HG03066 (cell line): ENCODE results near the gene ARHGAP24.
"Not testable (repeated sequence)": the region's sequence is repeated elsewhere in the genome, so short reads cannot be mapped to it uniquely, and the experiment has no call there.

Source experiments
- ATAC-seq: cut with Tn5 transposase; IDR thresholded peaks from one replicate; pipeline ENCODE4 v1.9.1; 2021; ENCODE audit warnings: low read depth; ENCODE audit not compliant: unreplicated experiment

The ARHGAP24 gene

GRCh38 chr4:85937507-85937906 is 462.6 kb downstream of the ARHGAP24 start:
- ATAC-seq = no peak

- ATAC-seq = no peak
Measured at GRCh38 chr4:85938062-85938461, 463.1 kb downstream of the ARHGAP24 start.

GRCh38 chr4:85938902-85939301 is 464.0 kb downstream of the ARHGAP24 start:
- no peak for ATAC-seq

GRCh38 chr4:85939595-85939994 is 464.6 kb downstream of the ARHGAP24 start:
- ATAC-seq = no peak

GRCh38 chr4:85940151-85940550 is 465.2 kb downstream of the ARHGAP24 start:
- ATAC-seq = no peak

GRCh38 chr4:85942107-85942506 is 467.2 kb downstream of the ARHGAP24 start:
- no peak for ATAC-seq

- no peak for ATAC-seq
Measured at GRCh38 chr4:85946821-85947220, 471.9 kb downstream of the ARHGAP24 start.

- ATAC-seq = no peak
Measured at GRCh38 chr4:85951099-85951498, 476.1 kb downstream of the ARHGAP24 start.

- ATAC-seq = no peak
Measured at GRCh38 chr4:85952528-85952927, 477.6 kb downstream of the ARHGAP24 start.

GRCh38 chr4:85952972-85953650 is 478.2 kb downstream of the ARHGAP24 start:
- no peak for ATAC-seq

GRCh38 chr4:85953651-85954018 is 478.7 kb downstream of the ARHGAP24 start:
- ATAC-seq = no peak

- no peak for ATAC-seq
Measured at GRCh38 chr4:85955620-85956292, 480.8 kb downstream of the ARHGAP24 start.

GRCh38 chr4:85956293-85956945 is 481.5 kb downstream of the ARHGAP24 start:
- no peak for ATAC-seq

- no peak for ATAC-seq
Measured at GRCh38 chr4:85961887-85962286, 486.9 kb downstream of the ARHGAP24 start.

- no peak for ATAC-seq
Measured at GRCh38 chr4:85963231-85963630, 488.3 kb downstream of the ARHGAP24 start.

GRCh38 chr4:85964298-85964697 is 489.3 kb downstream of the ARHGAP24 start:
- ATAC-seq = no peak

GRCh38 chr4:85965017-85965416 is 490.1 kb downstream of the ARHGAP24 start:
- not testable (repeated sequence) for ATAC-seq

- ATAC-seq = no peak
Measured at GRCh38 chr4:85965529-85965928, 490.6 kb downstream of the ARHGAP24 start.

- ATAC-seq = no peak
Measured at GRCh38 chr4:85966373-85966772, 491.4 kb downstream of the ARHGAP24 start.

GRCh38 chr4:85967872-85968271 is 492.9 kb downstream of the ARHGAP24 start:
- no peak for ATAC-seq

GRCh38 chr4:85968945-85969819 is 494.2 kb downstream of the ARHGAP24 start:
- ATAC-seq = no peak
